HepG2 (cell line): Measurements from ENCODE around the gene ITGB5. TPM values are rescaled to one million over a fixed set of nuclear protein-coding genes. Genes with fewer than 3 reads are reported as not detected.
A peak's percentile ranks its signal among the peaks of the same experiment; 100 is the strongest.

Source experiments
- ARNTL ChIP-seq: sonication (generic); formaldehyde crosslinking; IDR thresholded peaks from 2 replicates; pipeline ENCODE4 v1.4.0; 2020; ENCODE audit warnings: mild to moderate bottlenecking, missing genetic modification reagents
- BRD4 ChIP-seq: sonication (generic); formaldehyde crosslinking; IDR thresholded peaks from 2 replicates; pipeline ENCODE4 v1.4.0; 2020; ENCODE audit warnings: missing genetic modification reagents
- CHD2 ChIP-seq: IDR thresholded peaks from 2 replicates; pipeline ENCODE4 v1.6.1; 2011; ENCODE audit warnings: low read depth, low read length, improper control_type of control experiment
- ETV5 ChIP-seq: IDR thresholded peaks from 2 replicates; pipeline ENCODE4 v1.6.1; 2018; ENCODE audit warnings: missing biosample characterization, missing genetic modification reagents, inconsistent platforms, borderline replicate concordance
- HMG20A ChIP-seq: IDR thresholded peaks from 2 replicates; pipeline ENCODE4 v1.6.1; 2016; ENCODE audit warnings: borderline replicate concordance
- KDM1A ChIP-seq: IDR thresholded peaks from 2 replicates; pipeline ENCODE4 v1.6.1; 2016; ENCODE audit warnings: missing compliant biosample characterization
- KDM6A ChIP-seq: IDR thresholded peaks from 2 replicates; pipeline ENCODE4 v1.6.1; 2016; ENCODE audit warnings: low read depth
- RELA ChIP-seq: sonication (generic); formaldehyde crosslinking; IDR thresholded peaks from 2 replicates; pipeline ENCODE4 v1.4.0; 2020; ENCODE audit warnings: missing genetic modification reagents
- RFX5 ChIP-seq: IDR thresholded peaks from 2 replicates; pipeline ENCODE4 v1.6.1; 2011; ENCODE audit warnings: low read depth, low read length, improper control_type of control experiment
- TCF12 ChIP-seq, 2 experiments: fragments of 450-650 bp in 1 of 2; sonication (generic) in 1 of 2; formaldehyde crosslinking in 1 of 2; IDR thresholded peaks; 2 replicates each; pipeline versions ENCODE4 v1.6.1 to v1.8.0; 2017 to 2022; ENCODE audit warnings: antibody characterized with exemption in 1 of 2, mild to moderate bottlenecking in 1 of 2, missing genetic modification reagents in 1 of 2, moderate library complexity in 1 of 2
- TCF7 ChIP-seq: sonication (generic); IDR thresholded peaks from 2 replicates; pipeline ENCODE4 v1.6.1; 2016; ENCODE audit warnings: antibody characterized with exemption, low read depth
- U2AF1 ChIP-seq: fragments of 200-400 bp; formaldehyde crosslinking; optimal IDR thresholded peaks from 2 replicates; pipeline ENCODE3; 2017; ENCODE audit warnings: mild to moderate bottlenecking, low read depth, low read length
- ZBTB42 ChIP-seq: sonication (generic); formaldehyde crosslinking; IDR thresholded peaks from 2 replicates; pipeline ENCODE4 v1.5.0; 2020; ENCODE audit warnings: mild to moderate bottlenecking, missing genetic modification reagents
- ZFP37 ChIP-seq: sonication (generic); formaldehyde crosslinking; IDR thresholded peaks from 2 replicates; pipeline ENCODE4 v1.4.0; 2020; ENCODE audit warnings: missing genetic modification reagents, borderline replicate concordance
- ZFP62 ChIP-seq: sonication (generic); formaldehyde crosslinking; IDR thresholded peaks from 2 replicates; pipeline ENCODE4 v1.4.0; 2020; ENCODE audit warnings: missing genetic modification reagents
- ZNF34 ChIP-seq: sonication (generic); formaldehyde crosslinking; IDR thresholded peaks from 2 replicates; pipeline ENCODE4 v1.4.0; 2020; ENCODE audit warnings: mild to moderate bottlenecking, missing genetic modification reagents, borderline replicate concordance
- ZNF451 ChIP-seq: sonication (generic); formaldehyde crosslinking; IDR thresholded peaks from 2 replicates; pipeline ENCODE4 v1.5.0; 2020; ENCODE audit warnings: mild to moderate bottlenecking, missing genetic modification reagents
- ZNF580 ChIP-seq: IDR thresholded peaks from 2 replicates; pipeline ENCODE4 v1.6.1; 2016; ENCODE audit warnings: low read depth, borderline replicate concordance
- ZNF605 ChIP-seq: sonication (generic); formaldehyde crosslinking; IDR thresholded peaks from 2 replicates; pipeline ENCODE4 v1.8.0; 2022; ENCODE audit warnings: mild to moderate bottlenecking, missing genetic modification reagents
- ZNF770 ChIP-seq: sonication (generic); formaldehyde crosslinking; IDR thresholded peaks from 2 replicates; pipeline ENCODE4 v1.5.0; 2020; ENCODE audit warnings: mild to moderate bottlenecking, missing genetic modification reagents
- ZNF841 ChIP-seq: sonication (generic); formaldehyde crosslinking; IDR thresholded peaks from 2 replicates; pipeline ENCODE4 v1.8.1; 2023; ENCODE audit warnings: missing genetic modification reagents, borderline replicate concordance
- ZNF883 ChIP-seq: sonication (generic); formaldehyde crosslinking; IDR thresholded peaks from 2 replicates; pipeline ENCODE4 v1.5.1; 2020; ENCODE audit warnings: mild to moderate bottlenecking, missing genetic modification reagents; ENCODE audit errors: not compliant biosample characterization
- polyA plus RNA-seq, 8 experiments: library from polyadenylated mRNA; depleted of rRNA in 3 of 8; stranded (reverse) in 7 of 8; unstranded in 1 of 8; fragments of >200 nt; fragmentation: Illumina TruSeq in 4 of 8; extraction: Trizol in 4 of 8; gene quantifications; 2 replicates each; pipeline versions ENCODE4 v1.2.1 to v1.2.3, GENCODE V29; 2011 to 2016; ENCODE audit warnings: low read depth in 4 of 8, missing spikeins in 1 of 8, mixed read lengths in 1 of 8; ENCODE audit not compliant: insufficient read depth in 1 of 8
- total RNA-seq, 5 experiments: library from RNA; depleted of rRNA; stranded (reverse); fragments of >200 nt; fragmentation: Illumina TruSeq; extraction: Trizol; gene quantifications; 2 replicates each; pipeline ENCODE4 v1.2.3, GENCODE V29; 2016; ENCODE audit warnings: low read depth in 1 of 5
- TF ChIP-seq, protein P1 (sequence below): sonication (generic); formaldehyde crosslinking; IDR thresholded peaks from 2 replicates; pipeline ENCODE4 v1.5.1; 2020; ENCODE audit warnings: mild to moderate bottlenecking, moderate library complexity, missing genetic modification reagents
- TF ChIP-seq, protein P2 (sequence below): sonication (generic); formaldehyde crosslinking; IDR thresholded peaks from 2 replicates; pipeline ENCODE4 v1.5.1; 2020; ENCODE audit warnings: mild to moderate bottlenecking, missing genetic modification reagents, borderline replicate concordance
- TF ChIP-seq, protein P3 (sequence below): sonication (generic); formaldehyde crosslinking; IDR thresholded peaks from 2 replicates; pipeline ENCODE4 v1.4.0; 2020; ENCODE audit warnings: missing genetic modification reagents

The ITGB5 gene
- total and polyA plus RNA-seq, 2 of the 13 experiments (the other 11 are each of a cell fraction or from before 2014, with no cell fraction given), result 74.1 to 343 TPM

GRCh38 chr3:124833710-124834332 lies 53.3 kb downstream of the ITGB5 start (continued):
- peak; percentile 99 for TF ChIP-seq ETV5 (CRISPR knock-in tag)
- no peak for TF ChIP-seq TCF12 (IDR thresholded peaks at IDR 0.05)
- TF ChIP-seq TCF12 (CRISPR knock-in tag; IDR thresholded peaks at IDR 0.05), result peak; percentile 27; the same call in 1 of the 2 replicates
- no peak for TF ChIP-seq BRD4 (CRISPR knock-in tag)
- TF ChIP-seq RFX5, result no peak
- TF ChIP-seq ZNF841, result no peak
- TF ChIP-seq, protein P1, sequence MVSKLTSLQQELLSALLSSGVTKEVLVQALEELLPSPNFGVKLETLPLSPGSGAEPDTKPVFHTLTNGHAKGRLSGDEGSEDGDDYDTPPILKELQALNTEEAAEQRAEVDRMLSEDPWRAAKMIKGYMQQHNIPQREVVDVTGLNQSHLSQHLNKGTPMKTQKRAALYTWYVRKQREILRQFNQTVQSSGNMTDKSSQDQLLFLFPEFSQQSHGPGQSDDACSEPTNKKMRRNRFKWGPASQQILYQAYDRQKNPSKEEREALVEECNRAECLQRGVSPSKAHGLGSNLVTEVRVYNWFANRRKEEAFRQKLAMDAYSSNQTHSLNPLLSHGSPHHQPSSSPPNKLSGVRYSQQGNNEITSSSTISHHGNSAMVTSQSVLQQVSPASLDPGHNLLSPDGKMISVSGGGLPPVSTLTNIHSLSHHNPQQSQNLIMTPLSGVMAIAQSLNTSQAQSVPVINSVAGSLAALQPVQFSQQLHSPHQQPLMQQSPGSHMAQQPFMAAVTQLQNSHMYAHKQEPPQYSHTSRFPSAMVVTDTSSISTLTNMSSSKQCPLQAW (CRISPR knock-in tag), result peak; percentile 78
- peak; percentile 90; the same call in 1 of the 2 replicates for TF ChIP-seq ARNTL (CRISPR knock-in tag)
- TF ChIP-seq ZNF883, result no peak
- peak; percentile 80 for TF ChIP-seq TCF7
- TF ChIP-seq RELA (CRISPR knock-in tag), result no peak
- peak; percentile 89 for TF ChIP-seq HMG20A (CRISPR knock-in tag)
- no peak for TF ChIP-seq ZBTB42 (CRISPR knock-in tag)
- TF ChIP-seq ZFP37 (CRISPR knock-in tag), result no peak; the same call in 1 of the 2 replicates
- no peak for TF ChIP-seq ZNF451 (CRISPR knock-in tag)
- TF ChIP-seq ZNF580, result peak; percentile 66; the same call in 1 of the 2 replicates
- no peak for TF ChIP-seq ZNF34 (CRISPR knock-in tag)
- TF ChIP-seq, protein P2, sequence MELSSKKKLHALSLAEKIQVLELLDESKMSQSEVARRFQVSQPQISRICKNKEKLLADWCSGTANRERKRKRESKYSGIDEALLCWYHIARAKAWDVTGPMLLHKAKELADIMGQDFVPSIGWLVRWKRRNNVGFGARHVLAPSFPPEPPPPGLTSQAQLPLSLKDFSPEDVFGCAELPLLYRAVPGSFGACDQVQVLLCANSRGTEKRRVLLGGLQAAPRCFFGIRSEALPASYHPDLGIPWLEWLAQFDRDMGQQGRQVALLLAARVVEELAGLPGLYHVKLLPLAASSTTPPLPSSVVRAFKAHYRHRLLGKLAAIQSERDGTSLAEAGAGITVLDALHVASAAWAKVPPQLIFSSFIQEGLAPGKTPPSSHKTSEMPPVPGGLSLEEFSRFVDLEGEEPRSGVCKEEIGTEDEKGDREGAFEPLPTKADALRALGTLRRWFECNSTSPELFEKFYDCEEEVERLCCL (CRISPR knock-in tag), result no peak
- 0 out of 2 replicates have a peak, but pooled peaks have one; percentile 15 for TF ChIP-seq ZNF770 (CRISPR knock-in tag)
- TF ChIP-seq KDM6A (CRISPR knock-in tag), result peak; percentile 98
- no peak for TF ChIP-seq ZFP62 (CRISPR knock-in tag)
- no peak for TF ChIP-seq CHD2
- TF ChIP-seq KDM1A, result peak; percentile 69
- TF ChIP-seq, protein P3, sequence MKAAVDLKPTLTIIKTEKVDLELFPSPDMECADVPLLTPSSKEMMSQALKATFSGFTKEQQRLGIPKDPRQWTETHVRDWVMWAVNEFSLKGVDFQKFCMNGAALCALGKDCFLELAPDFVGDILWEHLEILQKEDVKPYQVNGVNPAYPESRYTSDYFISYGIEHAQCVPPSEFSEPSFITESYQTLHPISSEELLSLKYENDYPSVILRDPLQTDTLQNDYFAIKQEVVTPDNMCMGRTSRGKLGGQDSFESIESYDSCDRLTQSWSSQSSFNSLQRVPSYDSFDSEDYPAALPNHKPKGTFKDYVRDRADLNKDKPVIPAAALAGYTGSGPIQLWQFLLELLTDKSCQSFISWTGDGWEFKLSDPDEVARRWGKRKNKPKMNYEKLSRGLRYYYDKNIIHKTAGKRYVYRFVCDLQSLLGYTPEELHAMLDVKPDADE, result no peak
- TF ChIP-seq ZNF605 (CRISPR knock-in tag), result peak; percentile 54
- no peak for TF ChIP-seq U2AF1
